GM18870 (cell line): Measurements from ENCODE around the gene EXOC3.

Experiments
- ATAC-seq: cut with Tn5 transposase; IDR thresholded peaks from one replicate; pipeline ENCODE4 v1.9.1; 2021; ENCODE audit warnings: moderate library complexity; ENCODE audit not compliant: unreplicated experiment

Gene EXOC3

GRCh38 chr5:454936-455335, 12.0 kb downstream of the EXOC3 start:
- no peak for ATAC-seq

GRCh38 chr5:455806-456205, 12.8 kb downstream of the EXOC3 start:
- no peak for ATAC-seq

- no peak for ATAC-seq
These were observed 13.6 kb downstream of the EXOC3 start for GRCh38 chr5:456351-457194.

GRCh38 chr5:457195-457961, 14.4 kb downstream of the EXOC3 start:
- ATAC-seq, result no peak

GRCh38 chr5:458547-459353, 15.8 kb downstream of the EXOC3 start:
- peak; percentile 66 for ATAC-seq

- ATAC-seq, result no peak
These were observed 16.7 kb downstream of the EXOC3 start for GRCh38 chr5:459562-460272.

- ATAC-seq, result no peak
These were observed 17.3 kb downstream of the EXOC3 start for GRCh38 chr5:460273-460625.

GRCh38 chr5:462051-462481, 19.1 kb downstream of the EXOC3 start:
- no peak for ATAC-seq

- ATAC-seq, result no peak
These were observed 20.3 kb downstream of the EXOC3 start for GRCh38 chr5:463301-463700.

- ATAC-seq, result no peak
These were observed 21.0 kb downstream of the EXOC3 start for GRCh38 chr5:463952-464351.

- ATAC-seq, result no peak
These were observed 21.5 kb downstream of the EXOC3 start for GRCh38 chr5:464446-464842.

GRCh38 chr5:464843-465590, 22.0 kb downstream of the EXOC3 start:
- ATAC-seq, result no peak

- ATAC-seq, result no peak
These were observed 22.8 kb downstream of the EXOC3 start for GRCh38 chr5:465591-466403.

GRCh38 chr5:466661-467310, 23.8 kb downstream of the EXOC3 start:
- no peak for ATAC-seq

GRCh38 chr5:468401-468800, 25.4 kb downstream of the EXOC3 start:
- ATAC-seq, result no peak

GRCh38 chr5:469752-470483, 26.9 kb downstream of the EXOC3 start:
- no peak for ATAC-seq

- ATAC-seq, result no peak
These were observed 28.2 kb downstream of the EXOC3 start for GRCh38 chr5:470961-471749.
